SK-N-MC (cell line): Measurements from ENCODE around the gene ACTMAP.

Experiments
- EZH2 ChIP-seq: fragments of 200-600 bp; sonication (generic); IDR thresholded peaks from one replicate; pipeline ENCODE4 v1.6.1; 2017; ENCODE audit warnings: antibody characterized with exemption
- FOXP2 ChIP-seq: optimal IDR thresholded peaks from 2 replicates; pipeline ENCODE3; 2011; ENCODE audit warnings: mild to moderate bottlenecking, moderate library complexity; ENCODE audit not compliant: insufficient read depth; ENCODE audit errors: extremely low read length, control extremely low read depth
- POLR2AphosphoS5 ChIP-seq: IDR thresholded peaks from 2 replicates; pipeline ENCODE4 v1.6.1; 2012; ENCODE audit warnings: mild to moderate bottlenecking, low read depth, low read length, borderline replicate concordance

DNA sequence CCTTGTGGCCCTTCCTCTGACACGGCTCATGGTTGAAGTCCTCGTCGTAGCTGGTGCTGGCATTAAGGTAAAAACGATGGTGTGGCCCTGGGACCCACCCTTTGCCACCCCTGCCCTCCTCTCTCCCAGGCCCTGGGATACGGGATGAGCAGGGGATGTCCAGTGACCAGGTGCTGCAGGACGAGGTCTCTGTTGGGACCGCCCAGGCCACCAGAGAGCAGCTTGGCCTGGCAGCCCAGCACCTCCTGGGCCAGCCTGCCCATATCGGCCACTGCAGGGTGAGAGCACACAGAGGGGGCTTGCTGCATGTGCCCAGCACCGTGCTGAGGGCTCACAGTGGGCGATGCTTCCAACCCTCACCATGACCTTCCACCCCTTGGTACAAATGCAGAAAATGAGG, 6.4 kb downstream of the ACTMAP start:
- TF ChIP-seq EZH2, result no peak
- no peak for TF ChIP-seq FOXP2
- no peak for TF ChIP-seq POLR2AphosphoS5
